Hepatocyte (in vitro differentiated cells): ENCODE results near the gene BIN1. TPM values are rescaled to one million over a fixed set of nuclear protein-coding genes. Genes with fewer than 3 reads are reported as not detected.

Experiments
- DNase-seq: peaks from one replicate; pipeline ENCODE4 v3.0.0-alpha.2; 2016; ENCODE audit warnings: low spot score
- H2AFZ ChIP-seq: fragments of 200-600 bp; sonication (generic); 2 replicates; pipeline ENCODE4 v1.6.0; 2016; ENCODE audit warnings: antibody characterized with exemption, mild to moderate bottlenecking
- H3K27ac ChIP-seq: fragments of 200-600 bp; sonication (generic); 2 replicates; pipeline ENCODE4 v1.5.1; 2016; ENCODE audit warnings: mild to moderate bottlenecking
- H3K27me3 ChIP-seq: fragments of 200-600 bp; sonication (generic); 2 replicates; pipeline ENCODE4 v1.6.1; 2016
- H3K36me3 ChIP-seq: fragments of 200-600 bp; sonication (generic); replicated peaks from 2 replicates; pipeline ENCODE4 v1.5.1; 2016; ENCODE audit warnings: low read depth; ENCODE audit not compliant: insufficient read depth
- H3K4me1 ChIP-seq: fragments of 200-600 bp; sonication (generic); 2 replicates; pipeline ENCODE4 v1.5.1; 2016; ENCODE audit warnings: mild to moderate bottlenecking, moderate library complexity; ENCODE audit not compliant: insufficient read depth
- H3K4me2 ChIP-seq: fragments of 200-600 bp; sonication (generic); 2 replicates; pipeline ENCODE4 v1.6.0; 2016
- H3K4me3 ChIP-seq: fragments of 200-600 bp; sonication (generic); 2 replicates; pipeline ENCODE4 v1.5.1; 2016; ENCODE audit warnings: mild to moderate bottlenecking
- H3K79me2 ChIP-seq: fragments of 200-600 bp; sonication (generic); 2 replicates; pipeline ENCODE4 v1.6.0; 2017; ENCODE audit warnings: mild to moderate bottlenecking
- H3K9me2 ChIP-seq: fragments of 200-600 bp; sonication (generic); replicated peaks from 2 replicates; pipeline ENCODE4 v1.6.0; 2017; ENCODE audit warnings: mild to moderate bottlenecking; ENCODE audit not compliant: insufficient read depth
- H3K9me3 ChIP-seq: fragments of 200-600 bp; sonication (generic); 2 replicates; pipeline ENCODE4 v1.5.1; 2016; ENCODE audit warnings: low read depth, mild to moderate bottlenecking
- H4K20me1 ChIP-seq: fragments of 200-600 bp; sonication (generic); 2 replicates; pipeline ENCODE4 v1.6.0; 2016; ENCODE audit warnings: mild to moderate bottlenecking; ENCODE audit not compliant: insufficient read depth, poor library complexity, severe bottlenecking
- CTCF ChIP-seq: fragments of 200-600 bp; sonication (generic); IDR thresholded peaks from 2 replicates; pipeline ENCODE4 v1.5.1; 2016; ENCODE audit warnings: antibody characterized with exemption, mild to moderate bottlenecking; ENCODE audit not compliant: poor library complexity
- EZH2 ChIP-seq: fragments of 200-600 bp; sonication (generic); IDR thresholded peaks from 2 replicates; pipeline ENCODE4 v1.6.1; 2016; ENCODE audit warnings: antibody characterized with exemption, mild to moderate bottlenecking, borderline replicate concordance
- EZH2phosphoT487 ChIP-seq: fragments of 200-600 bp; sonication (generic); IDR thresholded peaks from one replicate; pipeline ENCODE4 v1.6.1; 2018; ENCODE audit warnings: antibody characterized with exemption, mild to moderate bottlenecking, low read depth, moderate library complexity; ENCODE audit not compliant: unreplicated experiment, severe bottlenecking
- WGBS: methylation state at CpG from one replicate; pipeline ENCODE4 v1.1.6; 2016; ENCODE audit warnings: low lambda C conversion rate; ENCODE audit errors: missing lambda C conversion rate; 5-methylcytosine and 5-hydroxymethylcytosine counted together
- polyA plus RNA-seq: library from polyadenylated mRNA; unstranded; fragments of >200 nt; fragmentation: Nextera tagmentation; extraction: Ambion mirVana; gene quantifications from 2 replicates; pipeline ENCODE4 v1.2.1, GENCODE V29; 2016
- total RNA-seq: library from RNA; depleted of rRNA; stranded (reverse); fragments of >200 nt; gene quantifications from 2 replicates; pipeline ENCODE4 v1.2.3, GENCODE V29; 2014

Gene BIN1
- total and polyA plus RNA-seq, 2 experiments from 2014 or later, result 109 to 113 TPM

- no peak overlapping the region for H3K4me3 ChIP-seq
- no peaks in the 10 kb centered on the region for H3K9me3 ChIP-seq
- H4K20me1 ChIP-seq, result peaks cover 33% of the 10 kb centered on the region
- DNase-seq, result no peak
- H3K27ac ChIP-seq, result peak overlapping the region; percentile 73
- H3K4me1 ChIP-seq, result peaks cover 64% of the 10 kb centered on the region
- H3K4me2 ChIP-seq, result no peak overlapping the region
- 84% methylated on average over 15 of the region's 15 CpGs for WGBS
- H3K27me3 ChIP-seq, result no peaks in the 10 kb centered on the region
- no peak for TF ChIP-seq CTCF
- no peak for TF ChIP-seq EZH2phosphoT487
- TF ChIP-seq EZH2, result no peak
- no peaks in the 10 kb centered on the region for H3K36me3 ChIP-seq
- H2AFZ ChIP-seq, result no peak overlapping the region
- H3K79me2 ChIP-seq, result peaks cover 99% of the 10 kb centered on the region
- H3K9me2 ChIP-seq, result no peaks in the 10 kb centered on the region
Measured at GRCh38 chr2:127093648-127094210, 13.2 kb downstream of the BIN1 start.

GRCh38 chr2:127092901-127093516 lies 13.9 kb downstream of the BIN1 start:
- H3K4me3 ChIP-seq, result no peak overlapping the region
- H3K4me1 ChIP-seq, result peaks cover 61% of the 10 kb centered on the region
- H3K36me3 ChIP-seq, result no peaks in the 10 kb centered on the region
- no peaks in the 10 kb centered on the region for H3K9me3 ChIP-seq
- peak overlapping the region; percentile 41 for H3K4me2 ChIP-seq
- TF ChIP-seq EZH2phosphoT487, result no peak
- no peak for TF ChIP-seq EZH2
- no peak for TF ChIP-seq CTCF
- H3K9me2 ChIP-seq, result no peaks in the 10 kb centered on the region
- WGBS, result 87% methylated on average over 5 of the region's 5 CpGs
- peak overlapping the region; percentile 73 for H3K27ac ChIP-seq
- H2AFZ ChIP-seq, result no peak overlapping the region
- peaks cover 99% of the 10 kb centered on the region for H3K79me2 ChIP-seq
- no peak for DNase-seq
- peaks cover 26% of the 10 kb centered on the region for H4K20me1 ChIP-seq
- H3K27me3 ChIP-seq, result no peaks in the 10 kb centered on the region

GRCh38 chr2:127092306-127092705 lies 14.6 kb downstream of the BIN1 start:
- Histone ChIP-seq H3K27ac (no peak overlapping the region), H3K4me1 (peaks cover 61% of the 10 kb centered on the region), H4K20me1 (peaks cover 19% of the 10 kb centered on the region), H3K79me2 (peaks cover 95% of the 10 kb centered on the region), H2AFZ (no peak overlapping the region), H3K4me3 (no peak overlapping the region), H3K9me2 (no peaks in the 10 kb centered on the region), H3K27me3 (no peaks in the 10 kb centered on the region), H3K4me2 (no peak overlapping the region), H3K36me3 (no peaks in the 10 kb centered on the region), H3K9me3 (no peaks in the 10 kb centered on the region)
- DNase-seq, result no peak
- TF ChIP-seq EZH2phosphoT487 (no peak), CTCF (no peak), EZH2 (no peak)
- 88% methylated on average over 6 of the region's 6 CpGs for WGBS
